ENCODE data around the gene KLRF1. TPM values are rescaled to one million over a fixed set of nuclear protein-coding genes. Genes with fewer than 3 reads are reported as not detected.

KLRF1 gene
- total RNA-seq (2014; rRNA removed; shearing (Covaris generic); ENCODE audit: low replicate concordance), result not detected in 2 replicates

- no peak within 1 kb of the TSS for H3K27ac ChIP-seq (ENCODE audit: low read length)
- H3K79me2 ChIP-seq (ENCODE audit: low read length), result no peaks in the 10 kb centered on the region
- H3K9me2 ChIP-seq (replicated peaks; ENCODE audit: insufficient read depth, low read length), result no peaks in the 10 kb centered on the region
- no peak within 1 kb of the TSS for H2AFZ ChIP-seq (ENCODE audit: low read length)
- H3K4me2 ChIP-seq (ENCODE audit: low read depth, low read length, poor library complexity, severe bottlenecking), result no peak within 1 kb of the TSS
- no peaks in the 10 kb centered on the region for H3K9me3 ChIP-seq (ENCODE audit: low read length)
- no peaks in the 10 kb centered on the region for H3K27me3 ChIP-seq (ENCODE audit: low read length)
- H3K9ac ChIP-seq (ENCODE audit: low read length), result no peak within 1 kb of the TSS
- H3K4me1 ChIP-seq (ENCODE audit: low read length), result no peaks in the 10 kb centered on the region
- H3K4me3 ChIP-seq (ENCODE audit: low read length), result no peak within 1 kb of the TSS
- no peak for DNase-seq
- no peaks in the 10 kb centered on the region for H3K36me3 ChIP-seq (ENCODE audit: insufficient read depth, low read length)
- no peaks in the 10 kb centered on the region for H4K20me1 ChIP-seq (ENCODE audit: insufficient read depth, low read depth, low read length)
Measured at GRCh38 chr12:9827209-9827888, at the start of gene KLRF1. Gene KLRF1 (plus strand): TSS chr12:9827481. CDS start chr12:9827545, 64 bp downstream.

GRCh38 chr12:9779209-9779608 lies 48.1 kb upstream of the KLRF1 start:
- Histone ChIP-seq H3K4me3 (ENCODE audit: low read length) (no peak overlapping the region), H3K9me2 (replicated peaks; ENCODE audit: insufficient read depth, low read length) (no peaks in the 10 kb centered on the region; the same call in 1 of the 2 replicates), H3K4me2 (ENCODE audit: low read depth, low read length, poor library complexity, severe bottlenecking) (no peak overlapping the region), H3K36me3 (ENCODE audit: insufficient read depth, low read length) (no peaks in the 10 kb centered on the region), H3K27ac (ENCODE audit: low read length) (no peak overlapping the region), H3K27me3 (ENCODE audit: low read length) (no peaks in the 10 kb centered on the region), H3K79me2 (ENCODE audit: low read length) (no peaks in the 10 kb centered on the region), H2AFZ (ENCODE audit: low read length) (no peak overlapping the region), H3K4me1 (ENCODE audit: low read length) (no peaks in the 10 kb centered on the region), H3K9ac (ENCODE audit: low read length) (no peak overlapping the region), H3K9me3 (ENCODE audit: low read length) (no peaks in the 10 kb centered on the region), H4K20me1 (ENCODE audit: insufficient read depth, low read depth, low read length) (no peaks in the 10 kb centered on the region)
- DNase-seq, result no peak

GRCh38 chr12:9781360-9781759 lies 45.9 kb upstream of the KLRF1 start:
- Histone ChIP-seq H3K27ac (ENCODE audit: low read length) (no peak overlapping the region), H3K9me2 (replicated peaks; ENCODE audit: insufficient read depth, low read length) (no peaks in the 10 kb centered on the region; the same call in 1 of the 2 replicates), H4K20me1 (ENCODE audit: insufficient read depth, low read depth, low read length) (no peaks in the 10 kb centered on the region), H3K9ac (ENCODE audit: low read length) (no peak overlapping the region), H3K9me3 (ENCODE audit: low read length) (no peaks in the 10 kb centered on the region), H3K4me1 (ENCODE audit: low read length) (no peaks in the 10 kb centered on the region), H2AFZ (ENCODE audit: low read length) (no peak overlapping the region), H3K4me2 (ENCODE audit: low read depth, low read length, poor library complexity, severe bottlenecking) (no peak overlapping the region), H3K27me3 (ENCODE audit: low read length) (no peaks in the 10 kb centered on the region), H3K79me2 (ENCODE audit: low read length) (no peaks in the 10 kb centered on the region), H3K4me3 (ENCODE audit: low read length) (no peak overlapping the region), H3K36me3 (ENCODE audit: insufficient read depth, low read length) (no peaks in the 10 kb centered on the region)
- DNase-seq, result no peak

GRCh38 chr12:9782547-9783382 lies 44.5 kb upstream of the KLRF1 start:
- no peaks in the 10 kb centered on the region for H3K36me3 ChIP-seq (ENCODE audit: insufficient read depth, low read length)
- H3K27me3 ChIP-seq (ENCODE audit: low read length), result no peaks in the 10 kb centered on the region
- no peaks in the 10 kb centered on the region for H3K79me2 ChIP-seq (ENCODE audit: low read length)
- H3K9me2 ChIP-seq (replicated peaks; ENCODE audit: insufficient read depth, low read length), result no peaks in the 10 kb centered on the region; the same call in 1 of the 2 replicates
- no peaks in the 10 kb centered on the region for H3K9me3 ChIP-seq (ENCODE audit: low read length)
- H3K4me1 ChIP-seq (ENCODE audit: low read length), result no peaks in the 10 kb centered on the region
- no peak for DNase-seq
- no peak overlapping the region for H3K9ac ChIP-seq (ENCODE audit: low read length)
- H3K4me3 ChIP-seq (ENCODE audit: low read length), result no peak overlapping the region
- H3K4me2 ChIP-seq (ENCODE audit: low read depth, low read length, poor library complexity, severe bottlenecking), result no peak overlapping the region
- no peak overlapping the region for H2AFZ ChIP-seq (ENCODE audit: low read length)
- H3K27ac ChIP-seq (ENCODE audit: low read length), result no peak overlapping the region
- H4K20me1 ChIP-seq (ENCODE audit: insufficient read depth, low read depth, low read length), result no peaks in the 10 kb centered on the region

- Histone ChIP-seq H3K36me3 (ENCODE audit: insufficient read depth, low read length) (no peaks in the 10 kb centered on the region), H2AFZ (ENCODE audit: low read length) (no peak overlapping the region), H4K20me1 (ENCODE audit: insufficient read depth, low read depth, low read length) (no peaks in the 10 kb centered on the region), H3K79me2 (ENCODE audit: low read length) (no peaks in the 10 kb centered on the region), H3K9ac (ENCODE audit: low read length) (no peak overlapping the region), H3K27ac (ENCODE audit: low read length) (no peak overlapping the region), H3K27me3 (ENCODE audit: low read length) (no peaks in the 10 kb centered on the region), H3K4me2 (ENCODE audit: low read depth, low read length, poor library complexity, severe bottlenecking) (no peak overlapping the region), H3K9me2 (replicated peaks; ENCODE audit: insufficient read depth, low read length) (no peaks in the 10 kb centered on the region; the same call in 1 of the 2 replicates), H3K9me3 (ENCODE audit: low read length) (no peaks in the 10 kb centered on the region), H3K4me1 (ENCODE audit: low read length) (no peaks in the 10 kb centered on the region), H3K4me3 (ENCODE audit: low read length) (no peak overlapping the region)
- no peak for DNase-seq
Measured at GRCh38 chr12:9784326-9784725, 43.0 kb upstream of the KLRF1 start.

- Histone ChIP-seq H3K4me3 (ENCODE audit: low read length) (no peak overlapping the region), H3K9ac (ENCODE audit: low read length) (no peak overlapping the region), H3K9me3 (ENCODE audit: low read length) (no peaks in the 10 kb centered on the region), H3K27ac (ENCODE audit: low read length) (no peak overlapping the region), H2AFZ (ENCODE audit: low read length) (no peak overlapping the region), H3K4me1 (ENCODE audit: low read length) (no peaks in the 10 kb centered on the region), H3K36me3 (ENCODE audit: insufficient read depth, low read length) (no peaks in the 10 kb centered on the region), H3K9me2 (replicated peaks; ENCODE audit: insufficient read depth, low read length) (no peaks in the 10 kb centered on the region; the same call in 1 of the 2 replicates), H4K20me1 (ENCODE audit: insufficient read depth, low read depth, low read length) (no peaks in the 10 kb centered on the region), H3K27me3 (ENCODE audit: low read length) (no peaks in the 10 kb centered on the region), H3K4me2 (ENCODE audit: low read depth, low read length, poor library complexity, severe bottlenecking) (no peak overlapping the region), H3K79me2 (ENCODE audit: low read length) (no peaks in the 10 kb centered on the region)
- DNase-seq, result no peak
Measured at GRCh38 chr12:9784816-9785215, 42.5 kb upstream of the KLRF1 start.

GRCh38 chr12:9786726-9787717 lies 40.3 kb upstream of the KLRF1 start:
- H3K27me3 ChIP-seq (ENCODE audit: low read length), result no peaks in the 10 kb centered on the region
- H3K4me1 ChIP-seq (ENCODE audit: low read length), result no peaks in the 10 kb centered on the region

More at GRCh38 chr12:9786726-9787717, 40.3 kb upstream of the KLRF1 start:
- Histone ChIP-seq H2AFZ (ENCODE audit: low read length) (no peak overlapping the region), H3K9me2 (replicated peaks; ENCODE audit: insufficient read depth, low read length) (no peaks in the 10 kb centered on the region; the same call in 1 of the 2 replicates), H3K9ac (ENCODE audit: low read length) (no peak overlapping the region), H3K9me3 (ENCODE audit: low read length) (no peaks in the 10 kb centered on the region), H4K20me1 (ENCODE audit: insufficient read depth, low read depth, low read length) (no peaks in the 10 kb centered on the region), H3K79me2 (ENCODE audit: low read length) (no peaks in the 10 kb centered on the region), H3K36me3 (ENCODE audit: insufficient read depth, low read length) (no peaks in the 10 kb centered on the region), H3K27ac (ENCODE audit: low read length) (no peak overlapping the region), H3K4me3 (ENCODE audit: low read length) (no peak overlapping the region), H3K4me2 (ENCODE audit: low read depth, low read length, poor library complexity, severe bottlenecking) (no peak overlapping the region)
- DNase-seq, result no peak
